SK-N-SH (cell line): ENCODE results near the gene GPR27. TPM values are rescaled to one million over a fixed set of nuclear protein-coding genes. Genes with fewer than 3 reads are reported as not detected.

Experiments
- CTCF ChIA-PET: fragments of 300-600, 350-600 bp; formaldehyde crosslinking; extraction: SDS; loops from one replicate; lab custom pipeline; 2021; lab: Yijun Ruan, JAX
- POLR2A ChIA-PET: fragments of 350-600 bp; sonication (Branson Sonifier 250); formaldehyde crosslinking; extraction: SDS; loops from one replicate; lab custom pipeline; 2020; ENCODE audit warnings: antibody characterized with exemption, inconsistent platforms; lab: Yijun Ruan, JAX
- DNase-seq: peaks from one replicate; pipeline ENCODE4 v3.0.0; 2012
- H2AFZ ChIP-seq: fragments of 200-600 bp; sonication (generic); 2 replicates; pipeline ENCODE4 v1.8.1; 2016; ENCODE audit warnings: antibody characterized with exemption, mild to moderate bottlenecking, low read depth
- H3F3A ChIP-seq: fragments of 200-600 bp; sonication (generic); replicated peaks from 2 replicates; pipeline ENCODE3; 2016; ENCODE audit warnings: antibody characterized with exemption, mild to moderate bottlenecking; ENCODE audit not compliant: insufficient read depth
- H3K27ac ChIP-seq, 2 experiments: fragments of 200-500 bp in 1 of 2; fragments of 200-600 bp in 1 of 2; sonication (Bioruptor generic) in 1 of 2; sonication (generic), shearing (Covaris generic) in 1 of 2; 2 replicates each; pipeline versions ENCODE4 v1.5.1 to v1.6.1; 2014 to 2016; ENCODE audit warnings: low read depth in 2 of 2, inconsistent platforms in 1 of 2, low read length in 1 of 2, mild to moderate bottlenecking in 1 of 2, mixed read lengths in 1 of 2
- H3K27me3 ChIP-seq: fragments of 200-600 bp; sonication (generic), shearing (Covaris generic); 2 replicates; pipeline ENCODE4 v1.6.1; 2016; ENCODE audit warnings: mixed run types; ENCODE audit not compliant: insufficient read depth
- H3K36me3 ChIP-seq, 2 experiments: fragments of 200-500 bp in 1 of 2; fragments of 200-600 bp in 1 of 2; sonication (Bioruptor generic) in 1 of 2; sonication (generic) in 1 of 2; replicated peaks in 1 of 2; 2 replicates each; pipeline versions ENCODE3 to v1.5.1; 2014 to 2016; ENCODE audit warnings: low read length in 1 of 2, mild to moderate bottlenecking in 1 of 2; ENCODE audit not compliant: insufficient read depth in 2 of 2, control insufficient read depth in 1 of 2
- H3K4me1 ChIP-seq, 2 experiments: fragments of 200-500 bp in 1 of 2; fragments of 200-600 bp in 1 of 2; sonication (Bioruptor generic) in 1 of 2; sonication (generic), shearing (Covaris generic) in 1 of 2; 2 replicates each; pipeline versions ENCODE4 v1.5.1 to v1.6.1; 2014 to 2016; ENCODE audit warnings: low read depth in 1 of 2, low read length in 1 of 2, mixed run types in 1 of 2; ENCODE audit not compliant: insufficient read depth in 2 of 2, control insufficient read depth in 1 of 2
- H3K4me2 ChIP-seq: fragments of 200-600 bp; sonication (generic), shearing (Covaris generic); 2 replicates; pipeline ENCODE4 v1.6.1; 2017; ENCODE audit warnings: mixed run types
- H3K4me3 ChIP-seq, 2 experiments: fragments of 200-500 bp in 1 of 2; fragments of 200-600 bp in 1 of 2; sonication (Bioruptor generic) in 1 of 2; sonication (generic), shearing (Covaris generic) in 1 of 2; 2 replicates each; pipeline versions ENCODE4 v1.5.1 to v1.8.1; 2014 to 2016; ENCODE audit warnings: low read depth in 2 of 2, inconsistent platforms in 1 of 2, low read length in 1 of 2, mild to moderate bottlenecking in 1 of 2, mixed read lengths in 1 of 2, moderate library complexity in 1 of 2
- H3K79me2 ChIP-seq: fragments of 200-600 bp; sonication (generic); 2 replicates; pipeline ENCODE4 v1.8.1; 2017; ENCODE audit warnings: mild to moderate bottlenecking; ENCODE audit not compliant: insufficient read depth
- H3K9ac ChIP-seq: fragments of 200-600 bp; sonication (generic); 2 replicates; pipeline ENCODE4 v1.6.1; 2017; ENCODE audit warnings: mixed run types
- H3K9me2 ChIP-seq: fragments of 200-600 bp; sonication (generic); 2 replicates; pipeline ENCODE4 v1.6.1; 2017; ENCODE audit warnings: mixed run types
- H3K9me3 ChIP-seq: fragments of 200-600 bp; sonication (generic); 2 replicates; pipeline ENCODE4 v1.6.1; 2017; ENCODE audit warnings: mixed run types, mild to moderate bottlenecking, moderate library complexity
- H4K20me1 ChIP-seq: fragments of 200-600 bp; sonication (generic); 2 replicates; pipeline ENCODE4 v1.6.1; 2017; ENCODE audit warnings: mild to moderate bottlenecking, mixed run types; ENCODE audit not compliant: insufficient read depth
- CHD2 ChIP-seq: fragments of 150-350 bp; IDR thresholded peaks from 2 replicates; pipeline ENCODE4 v1.6.1; 2018; ENCODE audit warnings: low read length; ENCODE audit not compliant: partially characterized antibody
- CTCF ChIP-seq: fragments of 200-600 bp; sonication (generic); IDR thresholded peaks from 2 replicates; pipeline ENCODE4 v1.6.1; 2017; ENCODE audit warnings: antibody characterized with exemption, mild to moderate bottlenecking, moderate library complexity
- EZH2phosphoT487 ChIP-seq: fragments of 200-600 bp; sonication (generic); IDR thresholded peaks from 2 replicates; pipeline ENCODE4 v1.6.1; 2017; ENCODE audit warnings: low read depth, mixed run types, mild to moderate bottlenecking, antibody characterized with exemption, moderate library complexity, borderline replicate concordance
- FOSL2 ChIP-seq: IDR thresholded peaks from 2 replicates; pipeline ENCODE4 v1.4.0; 2012; ENCODE audit warnings: low read depth, mild to moderate bottlenecking, moderate library complexity, borderline replicate concordance
- FOXJ3 ChIP-seq: sonication (generic); formaldehyde crosslinking; IDR thresholded peaks from 2 replicates; pipeline ENCODE4 v1.5.1; 2020; ENCODE audit warnings: mild to moderate bottlenecking, missing genetic modification reagents
- FOXM1 ChIP-seq: IDR thresholded peaks from 2 replicates; pipeline ENCODE4 v1.4.0; 2012; ENCODE audit warnings: low read depth, mild to moderate bottlenecking
- GABPA ChIP-seq: IDR thresholded peaks from 2 replicates; pipeline ENCODE4 v1.4.0; 2012; ENCODE audit warnings: low read depth, mild to moderate bottlenecking
- GATA2 ChIP-seq: sonication (generic); formaldehyde crosslinking; IDR thresholded peaks from 2 replicates; pipeline ENCODE4 v1.5.0; 2020; ENCODE audit warnings: mild to moderate bottlenecking, missing genetic modification reagents
- JUND ChIP-seq: IDR thresholded peaks from 2 replicates; pipeline ENCODE4 v1.4.0; 2012
- MEF2A ChIP-seq: IDR thresholded peaks from 2 replicates; pipeline ENCODE4 v1.4.0; 2012; ENCODE audit warnings: low read depth, borderline replicate concordance
- NRF1 ChIP-seq: IDR thresholded peaks from 2 replicates; pipeline ENCODE4 v1.6.1; 2012; ENCODE audit warnings: low read depth, mild to moderate bottlenecking, low read length
- POLR2AphosphoS5 ChIP-seq: IDR thresholded peaks from 2 replicates; pipeline ENCODE4 v1.6.1; 2012; ENCODE audit warnings: low read depth, low read length
- RFX5 ChIP-seq: IDR thresholded peaks from 2 replicates; pipeline ENCODE4 v1.6.1; 2012; ENCODE audit warnings: mild to moderate bottlenecking, improper control_type of control experiment, low read length
- SIN3A ChIP-seq: IDR thresholded peaks from 2 replicates; pipeline ENCODE4 v1.6.1; 2012; ENCODE audit warnings: low read depth, mild to moderate bottlenecking, low read length, moderate library complexity, borderline replicate concordance
- TAF1 ChIP-seq: IDR thresholded peaks from 2 replicates; pipeline ENCODE4 v1.6.1; 2012; ENCODE audit warnings: low read depth, mild to moderate bottlenecking, low read length, moderate library complexity, borderline replicate concordance
- TCF12 ChIP-seq: IDR thresholded peaks from 2 replicates; pipeline ENCODE4 v1.4.0; 2012
- TEAD4 ChIP-seq: IDR thresholded peaks from 2 replicates; pipeline ENCODE4 v1.4.0; 2012; ENCODE audit warnings: mild to moderate bottlenecking, borderline replicate concordance; ENCODE audit not compliant: insufficient read depth
- USF1 ChIP-seq: IDR thresholded peaks from 2 replicates; pipeline ENCODE4 v1.4.0; 2012; ENCODE audit warnings: low read depth, borderline replicate concordance
- WGBS: methylation state at CpG from one replicate; pipeline ENCODE4 v1.1.6; 2017; ENCODE audit warnings: low lambda C conversion rate; 5-methylcytosine and 5-hydroxymethylcytosine counted together
- polyA plus RNA-seq, 3 experiments: library from polyadenylated mRNA; depleted of rRNA; stranded (reverse); fragments of >200 nt; gene quantifications; 2 replicates each; pipeline ENCODE4 v1.2.3, GENCODE V29; 2012
- TF ChIP-seq, protein P1 (sequence below): fragments of 150-350 bp; IDR thresholded peaks from 2 replicates; pipeline ENCODE4 v1.6.1; 2017; ENCODE audit warnings: antibody characterized with exemption, low read length, low read depth, borderline replicate concordance
- TF ChIP-seq, protein P2 (sequence below): fragments of 150-350 bp; IDR thresholded peaks from 2 replicates; pipeline ENCODE4 v1.6.1; 2016; ENCODE audit warnings: mild to moderate bottlenecking, low read depth, low read length
- TF ChIP-seq, protein P3 (sequence below): IDR thresholded peaks from 2 replicates; pipeline ENCODE4; 2012
- TF ChIP-seq, protein P4 (sequence below): IDR thresholded peaks from 2 replicates; pipeline ENCODE4 v1.4.0; 2012; ENCODE audit warnings: low read depth

The GPR27 gene
- polyA plus RNA-seq, 1 of the 3 experiments (the other 2 are of a cell fraction), result 0.05 TPM

- ChIA-PET POLR2A (no interaction called here), CTCF (no interaction called here)
- TF ChIP-seq CHD2, result no peak
- TF ChIP-seq TEAD4, result no peak
- TF ChIP-seq MEF2A, result no peak
- TF ChIP-seq FOXM1, result no peak
- TF ChIP-seq, protein P1, sequence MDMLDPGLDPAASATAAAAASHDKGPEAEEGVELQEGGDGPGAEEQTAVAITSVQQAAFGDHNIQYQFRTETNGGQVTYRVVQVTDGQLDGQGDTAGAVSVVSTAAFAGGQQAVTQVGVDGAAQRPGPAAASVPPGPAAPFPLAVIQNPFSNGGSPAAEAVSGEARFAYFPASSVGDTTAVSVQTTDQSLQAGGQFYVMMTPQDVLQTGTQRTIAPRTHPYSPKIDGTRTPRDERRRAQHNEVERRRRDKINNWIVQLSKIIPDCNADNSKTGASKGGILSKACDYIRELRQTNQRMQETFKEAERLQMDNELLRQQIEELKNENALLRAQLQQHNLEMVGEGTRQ, result no peak
- no peak for TF ChIP-seq FOXJ3 (CRISPR knock-in tag)
- no peak for TF ChIP-seq EZH2phosphoT487
- TF ChIP-seq, protein P2, sequence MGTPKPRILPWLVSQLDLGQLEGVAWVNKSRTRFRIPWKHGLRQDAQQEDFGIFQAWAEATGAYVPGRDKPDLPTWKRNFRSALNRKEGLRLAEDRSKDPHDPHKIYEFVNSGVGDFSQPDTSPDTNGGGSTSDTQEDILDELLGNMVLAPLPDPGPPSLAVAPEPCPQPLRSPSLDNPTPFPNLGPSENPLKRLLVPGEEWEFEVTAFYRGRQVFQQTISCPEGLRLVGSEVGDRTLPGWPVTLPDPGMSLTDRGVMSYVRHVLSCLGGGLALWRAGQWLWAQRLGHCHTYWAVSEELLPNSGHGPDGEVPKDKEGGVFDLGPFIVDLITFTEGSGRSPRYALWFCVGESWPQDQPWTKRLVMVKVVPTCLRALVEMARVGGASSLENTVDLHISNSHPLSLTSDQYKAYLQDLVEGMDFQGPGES, result no peak
- TF ChIP-seq CTCF, result no peak
- no peak for TF ChIP-seq GABPA
- no peak for TF ChIP-seq SIN3A
- no peak for TF ChIP-seq RFX5
- Histone ChIP-seq H3K4me3 (no peak overlapping the region), H3K9me2 (no peaks in the 10 kb centered on the region), H3K9me3 (no peaks in the 10 kb centered on the region), H4K20me1 (no peaks in the 10 kb centered on the region), H3K27me3 (no peaks in the 10 kb centered on the region), H3K79me2 (no peaks in the 10 kb centered on the region), H3K36me3 (no peaks in the 10 kb centered on the region), H3F3A (no peaks in the 10 kb centered on the region), H3K4me2 (no peak overlapping the region), H3K4me1 (no peaks in the 10 kb centered on the region), H2AFZ (no peak overlapping the region), H3K27ac (no peak overlapping the region), H3K9ac (no peak overlapping the region)
- DNase-seq, result no peak
- WGBS, result 53% methylated on average over 1 of the region's 1 CpG
These were observed 18.2 kb downstream of the GPR27 start for GRCh38 chr3:71771884-71772283.

- POLR2A ChIA-PET, result no interaction called here
- no peak for DNase-seq
- TF ChIP-seq TCF12 (no peak), NRF1 (no peak), USF1 (no peak), RFX5 (no peak), TAF1 (no peak), FOSL2 (no peak), JUND (no peak), POLR2AphosphoS5 (no peak), GATA2 (CRISPR knock-in tag) (no peak), SIN3A (no peak), TEAD4 (no peak)
- TF ChIP-seq, protein P3, sequence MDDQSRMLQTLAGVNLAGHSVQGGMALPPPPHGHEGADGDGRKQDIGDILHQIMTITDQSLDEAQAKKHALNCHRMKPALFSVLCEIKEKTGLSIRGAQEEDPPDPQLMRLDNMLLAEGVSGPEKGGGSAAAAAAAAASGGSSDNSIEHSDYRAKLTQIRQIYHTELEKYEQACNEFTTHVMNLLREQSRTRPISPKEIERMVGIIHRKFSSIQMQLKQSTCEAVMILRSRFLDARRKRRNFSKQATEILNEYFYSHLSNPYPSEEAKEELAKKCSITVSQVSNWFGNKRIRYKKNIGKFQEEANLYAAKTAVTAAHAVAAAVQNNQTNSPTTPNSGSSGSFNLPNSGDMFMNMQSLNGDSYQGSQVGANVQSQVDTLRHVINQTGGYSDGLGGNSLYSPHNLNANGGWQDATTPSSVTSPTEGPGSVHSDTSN, result no peak
- TF ChIP-seq, protein P4, sequence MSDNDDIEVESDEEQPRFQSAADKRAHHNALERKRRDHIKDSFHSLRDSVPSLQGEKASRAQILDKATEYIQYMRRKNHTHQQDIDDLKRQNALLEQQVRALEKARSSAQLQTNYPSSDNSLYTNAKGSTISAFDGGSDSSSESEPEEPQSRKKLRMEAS, result no peak
These were observed 22.9 kb downstream of the GPR27 start for GRCh38 chr3:71776538-71776937.

More at GRCh38 chr3:71776538-71776937, 22.9 kb downstream of the GPR27 start:
- H2AFZ ChIP-seq, result no peak overlapping the region
- H3K9me3 ChIP-seq, result no peaks in the 10 kb centered on the region
- H3K9ac ChIP-seq, result no peak overlapping the region
- H3K4me1 ChIP-seq, result no peaks in the 10 kb centered on the region
- CTCF ChIA-PET, result no interaction called here
- no peak overlapping the region for H3K4me2 ChIP-seq
- no peaks in the 10 kb centered on the region for H3K27me3 ChIP-seq
- H3K36me3 ChIP-seq, result no peaks in the 10 kb centered on the region
- H3F3A ChIP-seq, result no peaks in the 10 kb centered on the region
- no peak overlapping the region for H3K27ac ChIP-seq
- no peaks in the 10 kb centered on the region for H3K79me2 ChIP-seq
- H3K4me3 ChIP-seq, result no peak overlapping the region
- no peaks in the 10 kb centered on the region for H4K20me1 ChIP-seq
- no peaks in the 10 kb centered on the region for H3K9me2 ChIP-seq
- 30% methylated on average over 6 of the region's 6 CpGs for WGBS
